ENCODE data around the gene THEM4. TPM values are rescaled to one million over a fixed set of nuclear protein-coding genes. Genes with fewer than 3 reads are reported as not detected.

Gene THEM4
- total RNA-seq (2022; extraction: Qiagen RNA extraction), result 13.0 to 14.1 TPM (median 13.9 TPM) in 5 replicates

DNA sequence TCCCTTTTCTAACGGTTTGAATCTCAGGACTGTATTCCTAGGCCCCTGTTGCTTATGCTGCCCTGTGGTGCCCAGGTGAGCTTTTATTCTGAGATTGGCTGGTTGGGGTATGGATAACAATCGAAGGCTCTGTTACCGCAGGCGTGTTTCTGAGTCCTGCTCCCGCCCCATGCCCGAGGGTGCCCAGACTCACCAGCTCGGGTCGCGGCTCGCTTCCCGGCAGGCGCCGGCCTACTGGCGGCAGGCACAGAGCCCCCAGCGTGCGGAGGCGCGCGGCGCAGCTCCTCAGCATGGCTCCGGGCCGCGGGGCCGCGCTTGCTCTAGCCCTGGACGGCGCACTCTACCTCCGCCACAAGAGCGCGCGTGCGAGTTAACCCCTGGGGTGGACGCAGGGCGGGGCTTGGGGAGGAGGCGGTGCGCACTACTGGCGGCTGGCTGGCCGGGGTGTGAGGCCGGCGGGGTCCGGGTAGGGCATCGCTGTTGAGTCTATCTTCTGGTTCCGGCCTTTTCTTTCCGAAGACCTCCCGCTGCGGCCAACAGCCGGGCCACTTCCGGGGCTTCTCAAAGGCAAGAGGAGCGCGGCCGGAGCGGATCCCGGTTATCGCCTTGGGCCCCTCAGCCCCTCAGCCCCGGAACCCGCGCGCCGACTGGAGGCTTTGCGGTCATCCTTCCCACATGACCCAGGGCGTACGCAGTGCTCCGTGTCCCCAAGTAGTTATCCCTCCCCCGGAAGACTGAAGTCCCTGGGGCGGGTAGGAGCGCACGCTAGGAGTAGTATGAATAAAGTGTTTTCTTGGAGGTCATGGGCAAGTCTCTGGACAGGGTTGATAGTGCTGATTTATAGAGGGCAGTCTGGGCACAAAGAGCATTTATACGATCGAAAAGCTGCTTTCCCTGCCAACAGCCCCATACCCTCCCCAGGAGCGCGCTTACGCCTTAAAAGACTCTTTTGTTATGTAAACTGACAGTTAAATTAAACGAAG, at the start of gene THEM4:
Gene THEM4 (minus strand): TSS at position 345 of the 983 bp plus-strand sequence. CDS start 53 bp downstream, at position 292.

DNA sequence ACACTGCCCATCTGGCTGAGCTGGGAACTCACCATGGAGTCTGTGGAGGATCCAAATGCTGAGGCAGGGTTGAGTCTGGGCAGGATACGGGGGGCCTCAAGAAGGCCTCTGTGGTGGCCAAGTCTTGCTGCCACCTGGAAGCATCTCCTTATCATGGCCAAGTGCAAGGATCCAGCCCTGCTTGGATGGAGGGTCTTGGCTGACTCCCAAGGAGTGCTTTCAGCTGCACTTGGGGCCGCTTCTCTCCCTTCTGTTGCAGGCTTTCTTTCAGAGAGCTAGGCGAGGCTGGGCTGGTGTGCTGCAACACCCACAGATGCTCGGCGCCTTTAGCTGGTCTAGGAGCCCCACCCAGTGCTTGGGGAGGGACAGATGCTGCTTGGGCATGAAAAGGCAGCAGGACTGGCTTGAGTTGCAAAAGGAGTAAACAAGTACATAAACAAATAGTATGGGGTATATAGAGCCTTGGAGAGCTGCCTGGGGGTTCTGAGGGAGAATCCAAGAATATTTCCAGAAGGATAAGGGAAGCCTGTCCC, 55.8 kb downstream of the THEM4 start, which contains the start of gene THEM5:
Gene THEM5 (minus strand): TSS at position 302 of the 533 bp plus-strand sequence. CDS start 147 bp downstream, at position 155.

DNA sequence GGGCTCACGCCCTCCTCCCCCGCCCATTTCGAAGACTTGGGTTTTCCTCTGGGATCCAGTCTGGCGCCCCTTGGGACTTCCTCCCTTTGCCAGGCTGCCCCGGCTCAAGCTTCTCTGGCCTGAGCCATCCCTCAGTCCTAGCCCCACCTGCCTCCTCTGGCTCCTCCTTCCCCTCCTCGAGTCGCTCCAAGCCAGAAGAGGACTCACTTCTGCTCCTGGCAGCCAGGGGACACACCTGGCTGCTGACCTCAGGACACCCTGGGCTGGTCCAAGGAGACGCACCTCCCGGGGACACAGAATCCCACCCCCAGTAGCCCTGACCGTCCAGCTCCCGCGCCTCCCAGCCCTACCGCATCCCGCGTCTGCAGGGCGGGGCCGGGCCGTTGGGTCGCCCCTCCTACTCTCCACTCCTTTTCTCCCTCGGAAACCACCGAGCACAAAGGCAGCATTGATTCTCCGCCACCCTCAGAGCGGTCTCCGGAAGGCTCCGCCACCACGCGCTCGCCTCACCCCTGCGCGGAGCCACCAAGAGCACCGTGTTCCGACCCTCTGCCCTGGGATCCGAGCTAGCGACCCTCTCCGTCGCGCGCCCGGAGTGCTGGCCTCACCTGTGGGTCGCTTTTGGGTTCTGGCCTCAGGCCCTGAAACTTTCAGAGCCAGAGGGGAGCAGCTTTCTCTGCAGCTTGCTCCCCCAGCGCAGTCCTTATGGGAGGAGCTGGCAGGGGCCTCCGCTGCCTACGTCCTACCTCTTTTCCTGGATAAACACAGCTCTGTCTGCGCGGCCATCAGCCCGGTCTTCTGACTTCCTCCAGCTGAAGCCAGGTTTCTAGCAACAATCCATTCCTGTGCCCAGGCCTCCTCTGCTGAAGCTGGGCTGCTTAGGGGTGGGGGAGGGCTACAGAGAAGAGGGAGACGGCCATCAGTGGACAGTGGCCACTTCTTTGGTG, 69.6 kb downstream of the THEM4 start, which contains the start of gene C2CD4D:
Gene C2CD4D (minus strand): TSS at position 364 of the 947 bp plus-strand sequence. CDS start 831 bp downstream, outside the sequence.

DNA sequence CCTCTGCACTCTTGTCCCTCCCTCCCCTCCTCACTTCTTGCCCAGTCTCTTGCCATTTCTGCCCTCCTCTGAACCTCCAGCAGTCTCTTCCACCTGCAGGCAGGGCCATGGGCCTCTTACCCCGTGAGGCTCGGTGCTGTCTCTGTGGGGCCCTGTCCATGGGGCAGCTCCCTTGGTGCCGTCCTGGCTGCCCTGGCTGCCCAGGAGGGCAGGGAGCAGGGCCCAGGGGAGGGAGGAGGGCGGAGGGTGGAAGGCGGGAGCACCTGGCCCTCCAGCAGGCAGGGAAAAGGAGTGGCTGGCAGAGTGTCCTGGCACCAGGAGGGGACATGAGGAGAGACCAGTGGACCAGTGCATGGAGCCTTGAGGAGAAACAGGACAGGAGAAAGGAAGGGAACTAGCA, 77.7 kb downstream of the THEM4 start, which contains the start of gene RORC:
Gene RORC (minus strand): TSS at position 198 of the 400 bp plus-strand sequence. CDS start 38 bp downstream, at position 160.

Other genes starting within 250 kb of the THEM4 start
- gene CELF3, start 192.7 kb downstream of the THEM4 start, total RNA-seq (2022; extraction: Qiagen RNA extraction), result not detected in 5 replicates
- not detected in 5 replicates for gene RIIAD1, start 188.0 kb downstream of the THEM4 start, total RNA-seq (2022; extraction: Qiagen RNA extraction)
- 73.9 to 90.5 TPM (median 84.1 TPM) in 5 replicates for gene MRPL9, start 146.0 kb downstream of the THEM4 start, total RNA-seq (2022; extraction: Qiagen RNA extraction)
- 5.0 to 5.4 TPM (median 5.1 TPM) in 5 replicates for gene TDRKH, start 119.0 kb downstream of the THEM4 start, total RNA-seq (2022; extraction: Qiagen RNA extraction)
- not detected in 5 replicates for gene LINGO4, start 104.1 kb downstream of the THEM4 start, total RNA-seq (2022; extraction: Qiagen RNA extraction)
- gene RORC, start 77.7 kb downstream of the THEM4 start, total RNA-seq (2022; extraction: Qiagen RNA extraction), result 0.04 to 0.05 TPM in 2 of 5 replicates, not detected in the others
- not detected in 5 replicates for gene C2CD4D, start 69.7 kb downstream of the THEM4 start, total RNA-seq (2022; extraction: Qiagen RNA extraction)
- gene THEM5, start 55.8 kb downstream of the THEM4 start, total RNA-seq (2022; extraction: Qiagen RNA extraction), result not detected in 5 replicates
- gene S100A10, start 84.3 kb upstream of the THEM4 start, total RNA-seq (2022; extraction: Qiagen RNA extraction), result 2,101 to 2,395 TPM (median 2,281 TPM) in 5 replicates
- gene S100A11, start 127.5 kb upstream of the THEM4 start, total RNA-seq (2022; extraction: Qiagen RNA extraction), result 1,798 to 1,960 TPM (median 1,929 TPM) in 5 replicates
- not detected in 5 replicates for gene TCHHL1, start 179.6 kb upstream of the THEM4 start, total RNA-seq (2022; extraction: Qiagen RNA extraction)
- 0.27 to 0.31 TPM (median 0.28 TPM) in 5 replicates for gene TCHH, start 205.9 kb upstream of the THEM4 start, total RNA-seq (2022; extraction: Qiagen RNA extraction)
- not detected in 5 replicates for gene RPTN, start 249.7 kb upstream of the THEM4 start, total RNA-seq (2022; extraction: Qiagen RNA extraction)